Midbrain (tissue), 1 donor: ENCODE results near the gene DOCK6.
"Not testable (repeated sequence)": the region's sequence is repeated elsewhere in the genome, so short reads cannot be mapped to it uniquely, and the experiment has no call there.

Source experiments
- DNase-seq: peaks from one replicate; lab custom pipeline; 2025; lab: John Stamatoyannopoulos, UW

The DOCK6 gene

DNA sequence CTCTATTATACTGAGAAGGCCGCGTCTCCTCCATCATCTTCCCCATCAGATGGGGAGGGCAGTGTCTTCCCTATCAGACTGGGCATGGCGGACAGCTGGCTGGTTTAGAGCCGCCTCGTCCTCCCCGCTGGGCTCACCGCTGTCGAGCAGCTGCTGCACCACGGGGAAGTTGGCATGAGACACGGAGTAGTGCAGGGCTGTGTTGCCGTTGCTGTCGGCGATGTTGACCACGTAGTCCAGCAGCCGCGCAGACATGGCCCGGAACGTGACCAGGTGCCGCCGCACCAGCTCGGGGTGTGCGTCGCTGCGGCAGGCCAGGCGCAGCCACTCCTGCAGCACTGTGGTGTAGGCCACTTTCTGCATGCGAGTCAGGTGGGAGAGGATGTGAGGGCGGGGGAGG, 88.0 kb downstream of the DOCK6 start:
- no peak for DNase-seq

DNA sequence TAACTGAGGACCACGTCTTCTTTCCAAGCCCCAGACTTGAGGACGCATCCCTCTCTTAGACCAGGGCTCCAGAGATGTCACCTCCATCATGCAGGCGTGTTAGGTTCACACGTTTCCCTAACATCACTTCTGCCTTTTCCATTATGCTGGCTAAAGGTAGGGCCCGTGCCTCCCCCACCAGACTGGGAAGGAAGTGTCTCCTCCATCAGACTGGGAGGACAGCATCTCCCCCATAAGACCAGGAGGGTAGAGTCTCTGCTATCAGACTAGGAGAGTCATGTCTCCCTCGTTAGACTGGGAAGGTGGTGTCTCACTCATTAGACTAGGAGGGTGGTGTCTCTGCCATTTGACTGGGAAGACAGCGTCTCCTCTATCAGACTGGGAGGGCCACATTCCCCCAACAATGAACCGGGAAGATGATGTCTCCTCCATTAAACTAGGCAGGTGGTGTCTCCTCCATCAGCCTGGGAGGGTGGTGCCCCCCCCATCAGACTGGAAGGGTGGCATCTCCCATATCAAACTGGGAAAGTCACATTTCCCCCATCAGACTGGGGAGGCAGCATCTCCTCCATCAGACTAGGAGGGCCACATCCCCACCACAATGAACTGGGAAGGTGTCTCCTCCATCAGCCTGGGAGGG, 88.7 kb downstream of the DOCK6 start:
- DNase-seq: no peak

DNA sequence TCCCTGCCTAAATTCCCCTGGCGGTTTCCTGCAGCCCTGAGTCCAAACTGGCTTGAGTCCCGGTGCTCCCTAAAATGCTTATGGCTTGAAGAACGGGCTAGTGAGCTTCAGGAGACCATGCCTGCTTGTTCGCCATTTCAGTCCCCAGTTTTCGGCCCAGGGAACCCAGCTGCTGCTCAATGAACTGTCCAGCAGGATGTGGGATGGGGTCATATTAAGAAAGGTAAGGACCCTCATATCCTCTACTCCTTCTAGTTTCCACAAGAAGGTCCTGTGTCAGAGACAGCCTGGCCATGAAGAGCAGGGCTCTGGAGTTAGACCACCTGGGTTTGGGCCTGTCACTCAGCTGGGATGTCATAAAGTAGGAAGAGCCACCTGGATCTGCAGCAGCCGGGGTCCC, 89.7 kb downstream of the DOCK6 start:
- no peak for DNase-seq

DNA sequence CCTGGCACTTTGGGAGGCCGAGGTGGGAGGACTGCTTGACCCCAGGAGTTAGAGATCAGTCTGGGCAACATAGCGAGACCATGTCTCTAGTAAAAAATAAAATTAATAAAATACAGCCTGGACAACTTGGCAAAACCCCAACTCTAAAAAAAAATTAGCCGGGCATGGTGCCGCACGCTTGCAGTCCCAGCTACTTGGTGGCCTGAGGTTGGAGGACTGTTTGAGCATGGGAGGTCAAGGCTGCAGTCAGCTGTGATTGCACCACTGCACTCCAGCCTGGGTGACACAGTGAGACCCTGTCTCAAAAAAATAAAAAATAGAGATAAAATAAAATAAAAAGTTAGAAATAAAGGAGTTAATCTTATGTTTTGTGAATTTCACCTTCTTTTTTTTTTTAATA, 91.2 kb downstream of the DOCK6 start:
- DNase-seq: no peak

- no peak for DNase-seq
Observed at GRCh38 chr19:11169896-11170678, 92.2 kb downstream of the DOCK6 start.

DNA sequence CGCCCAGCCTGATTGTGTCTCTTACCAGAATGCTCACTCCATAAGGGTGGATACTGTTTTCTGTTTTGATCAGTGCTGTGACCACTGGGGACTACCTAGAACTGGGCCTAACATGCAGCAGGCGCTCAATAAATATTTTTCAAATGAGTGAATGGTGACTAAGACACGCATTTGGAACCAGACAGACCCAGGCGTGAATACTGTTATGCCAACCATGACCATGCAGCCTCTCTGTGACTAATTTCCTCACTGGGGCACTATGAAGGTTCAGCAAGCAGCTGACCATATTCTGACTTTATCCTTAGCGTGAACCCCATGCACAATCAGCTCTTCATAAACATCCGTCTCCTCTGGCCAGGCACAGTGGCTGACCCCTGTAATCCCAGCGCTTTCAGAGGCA, 93.8 kb downstream of the DOCK6 start:
- DNase-seq: no peak

DNA sequence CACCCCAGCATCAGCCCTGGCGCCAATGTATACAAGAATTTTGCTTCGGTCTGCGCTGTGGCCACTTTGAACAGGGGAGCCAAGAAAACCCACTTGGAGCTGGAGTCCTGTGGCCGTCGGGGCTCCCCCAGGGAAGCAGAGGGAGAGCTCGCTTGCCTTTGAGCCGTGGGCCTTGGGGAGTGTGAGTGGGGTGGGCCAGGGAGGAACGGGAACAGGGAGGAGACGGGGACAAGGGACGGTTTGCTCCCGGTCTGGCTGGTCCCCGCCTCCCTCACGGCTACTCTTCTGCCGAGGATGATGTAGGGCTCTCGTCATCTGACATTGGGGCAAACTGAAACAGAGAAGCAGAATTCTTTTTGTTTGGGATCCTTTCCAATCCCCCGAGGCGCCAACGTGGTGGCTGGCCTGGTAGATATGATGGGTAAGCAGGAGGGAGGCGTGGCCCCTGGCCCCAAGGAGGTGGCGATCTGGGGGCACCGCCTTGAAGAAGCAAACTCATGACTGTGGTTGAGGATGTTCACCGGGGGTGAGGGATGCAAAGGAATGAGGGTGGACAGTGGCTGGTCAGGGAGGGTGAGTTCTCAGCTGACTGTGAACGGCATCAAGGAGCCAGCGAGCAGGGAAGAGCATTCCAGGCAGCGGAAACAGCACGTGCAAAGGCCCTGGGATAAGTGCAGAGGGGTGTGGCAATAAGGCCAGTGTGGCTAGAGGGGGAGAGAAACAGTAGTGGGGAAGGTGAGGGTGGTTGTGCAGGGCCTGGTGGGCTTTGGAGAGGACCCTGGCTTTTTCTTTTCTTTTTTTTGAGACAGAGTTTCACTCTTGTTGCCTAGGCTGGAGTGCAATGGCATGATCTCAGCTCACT, 95.8 kb downstream of the DOCK6 start:
- DNase-seq: no peak

GRCh38 chr19:11165486-11166030, 96.8 kb downstream of the DOCK6 start:
- DNase-seq: no peak

- peak; percentile 86 for DNase-seq
Observed at GRCh38 chr19:11164879-11165406, 97.4 kb downstream of the DOCK6 start.

DNA sequence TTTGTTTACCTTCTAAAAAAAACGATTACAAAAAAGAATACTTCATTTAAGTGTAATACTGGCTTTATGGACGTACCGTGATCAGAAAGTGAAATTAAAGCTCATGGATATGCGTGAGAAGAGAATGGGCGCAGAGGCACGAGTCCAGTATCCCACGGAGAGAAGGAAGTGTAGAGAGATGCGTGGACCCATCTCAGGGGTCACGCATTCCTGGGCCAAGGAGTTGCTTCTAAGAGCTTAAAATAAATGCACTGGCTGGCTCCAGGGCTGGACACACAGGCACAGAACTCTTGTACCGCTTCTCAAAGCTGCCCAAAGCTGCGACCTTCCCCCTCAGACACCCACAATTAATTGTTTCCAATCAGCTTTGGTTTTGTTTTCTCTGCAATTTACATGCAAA, 98.0 kb downstream of the DOCK6 start:
- no peak for DNase-seq

DNA sequence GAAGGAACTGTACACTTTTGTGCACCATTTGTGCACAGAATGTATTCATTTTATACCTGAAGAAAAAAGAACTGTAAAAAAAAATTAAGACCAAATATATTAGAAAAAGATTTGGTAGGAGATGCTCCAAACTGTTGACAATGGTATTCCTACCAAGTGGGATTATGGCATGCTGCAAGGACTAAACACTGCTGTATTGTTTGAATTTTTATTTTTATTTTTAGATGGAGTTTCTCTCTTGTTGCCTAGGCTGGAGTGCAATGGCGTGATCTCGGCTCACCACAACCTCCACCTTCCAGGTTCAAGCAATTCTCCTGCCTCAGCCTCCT, 101.9 kb downstream of the DOCK6 start:
- not testable (repeated sequence) for DNase-seq

DNA sequence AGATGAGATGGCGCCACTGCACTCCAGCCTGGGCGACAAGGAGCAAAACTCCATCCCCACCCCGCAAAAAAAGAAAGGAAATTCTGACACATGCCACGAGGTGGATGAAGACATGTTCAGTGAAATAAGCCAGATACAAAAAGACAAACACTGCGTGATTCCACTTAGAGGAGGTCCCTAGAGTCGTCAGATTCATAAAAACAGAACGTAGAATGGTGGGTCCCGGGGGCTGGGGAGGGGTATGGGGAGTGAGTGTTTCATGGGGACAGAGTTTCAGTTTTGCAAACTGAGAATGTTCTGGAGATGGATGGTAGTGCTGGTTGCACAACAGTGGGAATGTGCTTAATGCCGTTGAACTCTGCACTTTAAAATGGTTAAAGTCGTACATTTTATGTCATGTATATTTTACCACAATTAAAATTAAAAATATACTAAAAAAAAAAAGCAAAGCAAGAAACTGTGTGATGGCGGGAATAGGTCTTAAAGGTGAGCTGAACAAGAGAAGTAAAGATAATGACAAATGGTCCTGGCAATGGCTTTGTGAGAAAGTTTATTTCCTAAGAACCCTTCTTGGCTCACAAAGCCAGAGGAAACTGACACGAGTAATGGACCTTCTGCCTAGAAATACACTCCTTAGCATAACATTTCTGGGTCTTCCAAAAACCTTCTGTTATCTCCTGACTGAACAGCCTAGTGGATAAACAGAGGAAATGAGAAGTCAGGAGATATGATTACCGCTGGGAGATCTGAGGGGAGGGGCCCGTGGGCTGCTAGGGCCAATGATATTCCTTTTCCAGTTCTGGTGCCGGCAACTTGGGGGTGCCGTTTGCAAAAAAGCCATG, 102.5 kb downstream of the DOCK6 start:
- DNase-seq: no peak

DNA sequence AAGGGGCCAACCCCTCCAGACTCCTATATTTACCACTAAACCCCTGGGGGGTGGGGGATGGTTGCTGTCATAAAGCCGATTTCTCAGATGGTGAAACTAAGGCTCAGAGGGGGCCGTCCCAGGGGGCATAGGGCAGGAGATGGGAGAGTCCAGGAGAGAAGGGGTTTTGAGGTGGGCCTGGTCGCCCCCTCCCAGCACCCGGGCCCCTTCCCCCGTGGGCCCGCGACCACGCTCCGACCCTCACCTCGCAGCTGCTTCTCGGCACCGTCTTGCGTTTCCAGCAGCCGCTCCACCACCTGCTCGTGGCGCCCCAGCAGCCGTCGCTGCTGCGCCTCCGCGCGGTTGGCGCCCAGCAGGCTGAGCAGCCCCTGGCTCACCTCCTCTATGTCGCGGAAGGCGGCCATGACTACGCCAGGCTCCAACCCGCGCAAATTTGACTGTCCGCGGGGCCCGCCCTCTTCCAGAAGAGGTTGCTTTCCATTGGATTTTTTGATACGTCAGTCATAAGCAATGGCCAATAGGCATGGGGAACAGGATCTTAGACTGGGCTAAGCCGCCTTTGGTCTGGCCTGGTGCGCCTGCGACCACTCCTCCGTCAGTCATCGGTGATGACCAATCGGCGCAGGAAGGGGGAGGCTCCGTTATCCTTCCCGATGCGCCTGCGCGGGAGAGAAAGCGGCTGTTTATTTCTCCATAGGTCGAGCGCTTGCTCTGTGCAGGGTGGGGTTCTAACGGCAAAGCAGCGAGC, 106.8 kb downstream of the DOCK6 start, which contains the start of gene SPC24:
Gene SPC24 (minus strand): TSS at position 410 of the 748 bp plus-strand sequence. CDS start 6 bp downstream, at position 404.
- DNase-seq: peak; percentile 98

DNA sequence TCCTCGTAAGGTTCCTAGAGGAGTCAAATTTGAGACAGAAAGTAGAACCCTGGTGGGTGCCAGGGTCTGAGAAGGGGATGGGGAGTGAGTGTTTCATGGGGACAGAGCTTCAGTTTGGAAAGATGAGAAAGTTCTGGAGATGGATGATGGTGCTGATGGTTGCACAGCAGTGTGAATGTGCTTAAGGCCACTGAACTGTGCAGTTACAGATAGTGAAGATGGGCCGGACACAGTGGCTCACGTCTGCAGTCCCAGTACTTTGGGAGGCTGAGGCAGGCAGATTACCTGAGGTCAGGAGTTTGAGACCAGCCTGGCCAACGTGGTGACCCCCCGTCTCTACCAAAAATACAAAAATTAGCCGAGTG, 107.7 kb downstream of the DOCK6 start:
- no peak for DNase-seq

DNA sequence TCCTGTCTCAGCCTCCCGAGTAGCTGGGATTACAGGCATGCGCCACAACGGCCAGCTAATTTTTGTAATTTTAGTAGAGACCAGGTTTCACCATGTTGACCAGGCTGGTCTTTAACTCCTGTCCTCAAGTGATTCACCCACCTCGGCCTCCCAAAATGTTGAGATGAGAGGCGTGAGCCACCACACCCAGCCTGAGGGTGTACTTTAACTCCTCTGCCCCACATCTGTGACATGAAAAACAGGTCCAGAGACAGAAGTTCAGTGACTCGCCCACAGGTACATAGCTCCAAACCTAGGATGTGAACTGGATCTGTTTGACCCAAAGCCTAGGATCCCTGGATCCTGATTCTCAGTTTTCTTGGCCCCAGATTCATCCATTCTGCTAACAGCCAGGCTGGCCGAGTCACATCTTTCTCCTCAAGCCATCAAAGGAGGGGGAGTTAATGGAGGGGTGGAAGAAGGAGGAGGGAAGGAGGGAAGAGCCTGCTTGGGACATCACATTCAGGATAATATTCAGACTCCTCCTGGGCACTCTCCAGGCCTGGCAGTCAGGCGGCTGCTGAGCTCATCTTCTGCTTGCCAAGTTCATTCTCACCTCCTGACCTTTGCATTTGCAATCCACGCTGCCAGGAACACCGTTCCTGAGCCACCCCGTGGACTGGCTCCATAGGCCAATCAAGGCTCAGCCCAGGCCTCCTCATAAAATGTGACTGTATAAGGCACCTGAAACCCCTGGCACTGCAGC, 109.8 kb downstream of the DOCK6 start:
- peak; percentile 22 for DNase-seq

GRCh38 chr19:11151181-11151580, 111.1 kb downstream of the DOCK6 start:
- no peak for DNase-seq
